GM03348 (cell line): ENCODE measurements around the gene RPS27A.
"Not testable (repeated sequence)": the region's sequence is repeated elsewhere in the genome, so short reads cannot be mapped to it uniquely, and the experiment has no call there.

Source experiments
- DNase-seq: peaks from one replicate; pipeline ENCODE4 v3.0.0; 2012; ENCODE audit warnings: low spot score

The RPS27A gene

GRCh38 chr2:55239656-55240222 is 7.3 kb downstream of the RPS27A start:
- DNase-seq = no peak

- not testable (repeated sequence) for DNase-seq
Measured at GRCh38 chr2:55241582-55241981, 9.1 kb downstream of the RPS27A start.

- no peak for DNase-seq
Measured at GRCh38 chr2:55242617-55243016, 10.1 kb downstream of the RPS27A start.

GRCh38 chr2:55245411-55245810 is 12.9 kb downstream of the RPS27A start:
- no peak for DNase-seq

- DNase-seq = no peak
Measured at GRCh38 chr2:55247025-55247424, 14.5 kb downstream of the RPS27A start.

- DNase-seq = no peak
Measured at GRCh38 chr2:55252832-55253231, 20.3 kb downstream of the RPS27A start.

- not testable (repeated sequence) for DNase-seq
Measured at GRCh38 chr2:55259586-55259985, 27.1 kb downstream of the RPS27A start.

- DNase-seq = peak; percentile 2
Measured at GRCh38 chr2:55268288-55268906, 35.9 kb downstream of the RPS27A start.

- DNase-seq = peak; percentile 90
Measured at GRCh38 chr2:55268907-55269644, 36.6 kb downstream of the RPS27A start, which contains the start of gene MTIF2. MTIF2 (minus strand) TSS chr2:55269231; CDS start chr2:55263858, 5,373 bp downstream.

- peak; percentile 7 for DNase-seq
Measured at GRCh38 chr2:55269645-55269990, 37.1 kb downstream of the RPS27A start.

- DNase-seq = not testable (repeated sequence)
Measured at GRCh38 chr2:55274346-55274745, 41.9 kb downstream of the RPS27A start.

- no peak for DNase-seq
Measured at GRCh38 chr2:55277310-55277709, 44.8 kb downstream of the RPS27A start.

- DNase-seq = not testable (repeated sequence)
Measured at GRCh38 chr2:55279214-55279835, 46.8 kb downstream of the RPS27A start.

- not testable (repeated sequence) for DNase-seq
Measured at GRCh38 chr2:55279859-55280424, 47.5 kb downstream of the RPS27A start.

- not testable (repeated sequence) for DNase-seq
Measured at GRCh38 chr2:55280851-55281546, 48.5 kb downstream of the RPS27A start.

- DNase-seq = peak; percentile 90
Measured at GRCh38 chr2:55282110-55282917, 49.8 kb downstream of the RPS27A start.

GRCh38 chr2:55283083-55283482 is 50.6 kb downstream of the RPS27A start:
- DNase-seq = no peak
